Trophoblast cell (in vitro differentiated cells and primary cell): Measurements from ENCODE around the gene ARFGEF3.

Source experiments
- DNase-seq, 2 donors: peaks; one replicate each; pipeline ENCODE4 v3.0.0-alpha.2; 2016
- H2AFZ ChIP-seq: 2 replicates; pipeline ENCODE4 v1.6.1; 2013; ENCODE audit warnings: low read length, moderate library complexity, mild to moderate bottlenecking; ENCODE audit not compliant: insufficient read depth, poor library complexity
- H2AK5ac ChIP-seq: 2 replicates; pipeline ENCODE4 v1.6.1; 2013; ENCODE audit warnings: mild to moderate bottlenecking, low read length
- H2BK120ac ChIP-seq: 2 replicates; pipeline ENCODE4 v1.6.1; 2013; ENCODE audit warnings: low read length, mild to moderate bottlenecking, moderate library complexity; ENCODE audit not compliant: insufficient read depth, poor library complexity
- H2BK12ac ChIP-seq: 2 replicates; pipeline ENCODE4 v1.6.1; 2013; ENCODE audit warnings: mild to moderate bottlenecking, low read length, moderate library complexity
- H2BK5ac ChIP-seq: 2 replicates; pipeline ENCODE4 v1.6.1; 2013; ENCODE audit warnings: low read length, low read depth, moderate library complexity, mild to moderate bottlenecking; ENCODE audit not compliant: poor library complexity
- H3K14ac ChIP-seq: 2 replicates; pipeline ENCODE4 v1.6.1; 2013; ENCODE audit warnings: mild to moderate bottlenecking, low read length
- H3K18ac ChIP-seq: 2 replicates; pipeline ENCODE4 v1.6.1; 2013; ENCODE audit warnings: mild to moderate bottlenecking, low read length
- H3K23ac ChIP-seq: 2 replicates; pipeline ENCODE4 v1.6.1; 2013; ENCODE audit warnings: low read length
- H3K27ac ChIP-seq: 2 replicates; pipeline ENCODE4 v1.5.1; 2013; ENCODE audit warnings: low read depth, mild to moderate bottlenecking, inconsistent platforms, low read length, moderate library complexity
- H3K27me3 ChIP-seq: 2 replicates; pipeline ENCODE4 v1.6.1; 2013; ENCODE audit warnings: inconsistent platforms, mild to moderate bottlenecking, low read length, moderate library complexity; ENCODE audit not compliant: insufficient read depth
- H3K36me3 ChIP-seq, 2 experiments: 1 replicate in 1 of 2; 2 replicates in 1 of 2; pipeline ENCODE4 v1.6.1; 2013; ENCODE audit warnings: low read length in 2 of 2, mild to moderate bottlenecking in 2 of 2, moderate library complexity in 1 of 2; ENCODE audit not compliant: insufficient read depth in 2 of 2, control insufficient read depth in 1 of 2
- H3K4ac ChIP-seq: 2 replicates; pipeline ENCODE4 v1.6.1; 2013; ENCODE audit warnings: low read depth, mild to moderate bottlenecking, low read length, moderate library complexity
- H3K4me1 ChIP-seq, 2 experiments: 1 replicate in 1 of 2; 2 replicates in 1 of 2; pipeline ENCODE4 v1.6.1; 2013; ENCODE audit warnings: low read length in 2 of 2, mild to moderate bottlenecking in 2 of 2, moderate library complexity in 1 of 2; ENCODE audit not compliant: insufficient read depth in 2 of 2, control insufficient read depth in 1 of 2
- H3K4me2 ChIP-seq: 2 replicates; pipeline ENCODE4 v1.6.1; 2013; ENCODE audit warnings: inconsistent platforms, mild to moderate bottlenecking, low read length, moderate library complexity
- H3K4me3 ChIP-seq: 2 replicates; pipeline ENCODE4 v1.5.1; 2013; ENCODE audit warnings: mild to moderate bottlenecking, low read depth, low read length, inconsistent platforms
- H3K79me1 ChIP-seq: one replicate; pipeline ENCODE4 v1.6.1; 2013; ENCODE audit warnings: low read length
- H3K79me2 ChIP-seq: 2 replicates; pipeline ENCODE4 v1.6.1; 2013; ENCODE audit warnings: low read length, mild to moderate bottlenecking; ENCODE audit not compliant: control insufficient read depth, insufficient read depth, poor library complexity
- H3K9ac ChIP-seq: 2 replicates; pipeline ENCODE4 v1.6.1; 2013; ENCODE audit warnings: mild to moderate bottlenecking, low read length
- H3K9me3 ChIP-seq: 2 replicates; pipeline ENCODE4 v1.6.1; 2013; ENCODE audit warnings: low read depth, mild to moderate bottlenecking, control low read depth, inconsistent platforms, low read length; ENCODE audit not compliant: insufficient read depth
- H4K12ac ChIP-seq: 2 replicates; pipeline ENCODE4 v1.6.1; 2013; ENCODE audit warnings: low read depth, mild to moderate bottlenecking, low read length, moderate library complexity
- H4K8ac ChIP-seq: 2 replicates; pipeline ENCODE4 v1.6.1; 2013; ENCODE audit warnings: low read depth, mild to moderate bottlenecking, low read length, moderate library complexity
- H4K91ac ChIP-seq: one replicate; pipeline ENCODE4 v1.6.1; 2013; ENCODE audit warnings: low read depth, mild to moderate bottlenecking, low read length, moderate library complexity
- WGBS: extraction: QIAGEN DNeasy Blood & Tissue Kit; methylation state at CpG from one replicate; pipeline ENCODE4 v1.1.7; 2013; ENCODE audit warnings: missing lambda C conversion rate; ENCODE audit not compliant: insufficient read length, insufficient coverage; ENCODE audit errors: extremely low coverage; 5-methylcytosine and 5-hydroxymethylcytosine counted together

The ARFGEF3 gene

GRCh38 chr6:138291849-138292181, 130.1 kb downstream of the ARFGEF3 start:
- H3K18ac ChIP-seq = no peak overlapping the region
- peaks cover 0 to 2% of the 10 kb centered on the region in 2 experiments for H3K4me1 ChIP-seq
- H3K27ac ChIP-seq = no peak overlapping the region
- no CpG with 5 or more reads among the region's 28 CpGs for WGBS
- no peak overlapping the region for H3K14ac ChIP-seq
- no peak overlapping the region for H3K23ac ChIP-seq
- H3K4me2 ChIP-seq = no peak overlapping the region
- H3K9ac ChIP-seq = no peak overlapping the region
- H2BK120ac ChIP-seq = no peak overlapping the region
- H2AFZ ChIP-seq = no peak overlapping the region
- no peaks in the 10 kb centered on the region for H3K9me3 ChIP-seq
- H3K36me3 ChIP-seq = no peaks in the 10 kb centered on the region
- H2AK5ac ChIP-seq = no peak overlapping the region
- H4K91ac ChIP-seq = no peak overlapping the region
- H2BK12ac ChIP-seq = no peak overlapping the region
- no peaks in the 10 kb centered on the region for H3K79me2 ChIP-seq
- peaks cover 2% of the 10 kb centered on the region for H3K79me1 ChIP-seq
- no peak overlapping the region for H3K4me3 ChIP-seq
- no peak overlapping the region for H2BK5ac ChIP-seq
- no peak for DNase-seq
- H4K8ac ChIP-seq = no peak overlapping the region
- no peak overlapping the region for H3K4ac ChIP-seq
- H4K12ac ChIP-seq = no peak overlapping the region
- no peaks in the 10 kb centered on the region for H3K27me3 ChIP-seq

GRCh38 chr6:138292482-138292881, 130.7 kb downstream of the ARFGEF3 start:
- Histone ChIP-seq H2BK12ac (no peak overlapping the region), H4K12ac (no peak overlapping the region), H4K91ac (no peak overlapping the region), H3K14ac (no peak overlapping the region), H3K9me3 (no peaks in the 10 kb centered on the region), H3K4me2 (no peak overlapping the region), H4K8ac (no peak overlapping the region), H2BK5ac (no peak overlapping the region), H3K4ac (no peak overlapping the region), H2BK120ac (no peak overlapping the region), H2AK5ac (no peak overlapping the region), H3K36me3 (no peaks in the 10 kb centered on the region), H2AFZ (no peak overlapping the region), H3K9ac (no peak overlapping the region), H3K4me1 (peaks cover 0 to 2% of the 10 kb centered on the region in 2 experiments), H3K79me1 (peaks cover 2% of the 10 kb centered on the region), H3K27ac (no peak overlapping the region), H3K18ac (no peak overlapping the region), H3K27me3 (no peaks in the 10 kb centered on the region), H3K23ac (no peak overlapping the region), H3K4me3 (no peak overlapping the region), H3K79me2 (no peaks in the 10 kb centered on the region)
- DNase-seq = no peak
- no CpG with 5 or more reads among the region's 6 CpGs for WGBS

- H3K36me3 ChIP-seq = no peaks in the 10 kb centered on the region
- no peaks in the 10 kb centered on the region for H3K79me2 ChIP-seq
- H3K4ac ChIP-seq = no peak overlapping the region
- peaks cover 0 to 2% of the 10 kb centered on the region in 2 experiments for H3K4me1 ChIP-seq
- H3K9me3 ChIP-seq = peaks cover 2% of the 10 kb centered on the region
- no peak overlapping the region for H3K14ac ChIP-seq
- no peak overlapping the region for H3K18ac ChIP-seq
- H3K4me3 ChIP-seq = no peak overlapping the region
- H4K91ac ChIP-seq = no peak overlapping the region
- no peak overlapping the region for H2BK5ac ChIP-seq
- H4K8ac ChIP-seq = no peak overlapping the region
- no peak overlapping the region for H3K9ac ChIP-seq
- peaks cover 2% of the 10 kb centered on the region for H3K79me1 ChIP-seq
- no peak overlapping the region for H3K27ac ChIP-seq
- DNase-seq = peak; percentile 20 to 60
- H2BK120ac ChIP-seq = no peak overlapping the region
- H3K4me2 ChIP-seq = no peak overlapping the region
- no peak overlapping the region for H2BK12ac ChIP-seq
- H2AK5ac ChIP-seq = no peak overlapping the region
- WGBS = no CpG with 5 or more reads among the region's 7 CpGs
- no peak overlapping the region for H4K12ac ChIP-seq
- no peak overlapping the region for H3K23ac ChIP-seq
- H3K27me3 ChIP-seq = no peaks in the 10 kb centered on the region
- H2AFZ ChIP-seq = no peak overlapping the region
These were observed 132.0 kb downstream of the ARFGEF3 start for GRCh38 chr6:138293428-138294395.

GRCh38 chr6:138296381-138296780, 134.6 kb downstream of the ARFGEF3 start:
- no CpG with 5 or more reads among the region's 9 CpGs for WGBS

More at GRCh38 chr6:138296381-138296780, 134.6 kb downstream of the ARFGEF3 start:
- no peak overlapping the region for H3K14ac ChIP-seq
- H3K9ac ChIP-seq = no peak overlapping the region
- no peak overlapping the region for H3K4me3 ChIP-seq
- no peak overlapping the region for H3K18ac ChIP-seq
- no peak overlapping the region for H3K27ac ChIP-seq
- H4K8ac ChIP-seq = no peak overlapping the region
- H3K23ac ChIP-seq = no peak overlapping the region
- no peak overlapping the region for H3K4me2 ChIP-seq
- H3K4ac ChIP-seq = no peak overlapping the region
- no peak overlapping the region for H2AFZ ChIP-seq
- no peak overlapping the region for H2BK120ac ChIP-seq
- H2BK12ac ChIP-seq = no peak overlapping the region
- no peaks in the 10 kb centered on the region for H3K36me3 ChIP-seq
- peak; percentile 50 to 77 for DNase-seq
- H3K9me3 ChIP-seq = peaks cover 2% of the 10 kb centered on the region
- no peaks in the 10 kb centered on the region for H3K79me1 ChIP-seq
- H4K91ac ChIP-seq = no peak overlapping the region
- H4K12ac ChIP-seq = no peak overlapping the region
- H3K27me3 ChIP-seq = no peaks in the 10 kb centered on the region
- no peaks in the 10 kb centered on the region for H3K79me2 ChIP-seq
- H2AK5ac ChIP-seq = no peak overlapping the region
- no peaks in the 10 kb centered on the region for H3K4me1 ChIP-seq
- H2BK5ac ChIP-seq = no peak overlapping the region
